ENCODE results near the gene ADPGK.

DNA sequence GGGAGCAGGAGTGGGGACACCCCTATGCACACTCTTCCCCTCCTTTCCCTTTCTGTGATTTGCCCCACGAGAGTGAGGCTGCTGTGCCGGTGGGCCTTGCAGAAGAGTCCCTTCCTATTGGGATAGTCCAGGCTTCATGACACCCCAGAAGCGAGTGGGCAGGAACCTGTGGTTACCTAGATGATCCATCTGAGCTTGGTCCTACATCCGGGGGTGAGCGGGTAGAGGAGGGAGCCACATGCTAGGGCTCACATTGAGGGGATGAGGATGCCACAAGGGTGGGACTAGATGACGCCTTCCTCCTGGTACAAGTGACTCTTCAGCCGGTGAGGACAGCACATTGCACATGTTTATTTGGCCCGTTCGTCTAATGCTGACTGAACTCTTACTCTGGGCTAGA is 43.1 kb upstream of the ADPGK start:
- TF ChIP-seq, protein P1, sequence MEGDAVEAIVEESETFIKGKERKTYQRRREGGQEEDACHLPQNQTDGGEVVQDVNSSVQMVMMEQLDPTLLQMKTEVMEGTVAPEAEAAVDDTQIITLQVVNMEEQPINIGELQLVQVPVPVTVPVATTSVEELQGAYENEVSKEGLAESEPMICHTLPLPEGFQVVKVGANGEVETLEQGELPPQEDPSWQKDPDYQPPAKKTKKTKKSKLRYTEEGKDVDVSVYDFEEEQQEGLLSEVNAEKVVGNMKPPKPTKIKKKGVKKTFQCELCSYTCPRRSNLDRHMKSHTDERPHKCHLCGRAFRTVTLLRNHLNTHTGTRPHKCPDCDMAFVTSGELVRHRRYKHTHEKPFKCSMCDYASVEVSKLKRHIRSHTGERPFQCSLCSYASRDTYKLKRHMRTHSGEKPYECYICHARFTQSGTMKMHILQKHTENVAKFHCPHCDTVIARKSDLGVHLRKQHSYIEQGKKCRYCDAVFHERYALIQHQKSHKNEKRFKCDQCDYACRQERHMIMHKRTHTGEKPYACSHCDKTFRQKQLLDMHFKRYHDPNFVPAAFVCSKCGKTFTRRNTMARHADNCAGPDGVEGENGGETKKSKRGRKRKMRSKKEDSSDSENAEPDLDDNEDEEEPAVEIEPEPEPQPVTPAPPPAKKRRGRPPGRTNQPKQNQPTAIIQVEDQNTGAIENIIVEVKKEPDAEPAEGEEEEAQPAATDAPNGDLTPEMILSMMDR (IDR thresholded peaks at IDR 0.05) = no peak
- no peak for TF ChIP-seq POLR2A (IDR thresholded peaks at IDR 0.05)
